HG02852 (cell line): Measurements from ENCODE around the gene TH.

ENCODE experiments used
- ATAC-seq: cut with Tn5 transposase; IDR thresholded peaks from one replicate; pipeline ENCODE4 v1.9.1; 2021; ENCODE audit warnings: mild to moderate bottlenecking, moderate library complexity; ENCODE audit not compliant: unreplicated experiment

Gene TH

GRCh38 chr11:2163428-2163978, 8.1 kb downstream of the TH start:
- ATAC-seq, result no peak

GRCh38 chr11:2160736-2161259, 10.8 kb downstream of the TH start, which contains the start of gene INS:
Gene INS (minus strand): TSS chr11:2161209. CDS start chr11:2160971, 238 bp downstream.
- ATAC-seq, result no peak

- ATAC-seq, result no peak
These were observed 11.8 kb downstream of the TH start for GRCh38 chr11:2159536-2160413.

GRCh38 chr11:2158966-2159365, 12.6 kb downstream of the TH start:
- no peak for ATAC-seq

GRCh38 chr11:2158296-2158737, 13.3 kb downstream of the TH start:
- ATAC-seq, result no peak

GRCh38 chr11:2157294-2158040, 14.1 kb downstream of the TH start:
- no peak for ATAC-seq

- ATAC-seq, result no peak
These were observed 15.0 kb downstream of the TH start for GRCh38 chr11:2156416-2157182.

- ATAC-seq, result no peak
These were observed 16.1 kb downstream of the TH start for GRCh38 chr11:2155511-2155910.

- ATAC-seq, result no peak
These were observed 16.7 kb downstream of the TH start for GRCh38 chr11:2154889-2155288.

- no peak for ATAC-seq
These were observed 17.4 kb downstream of the TH start for GRCh38 chr11:2154195-2154585.

- ATAC-seq, result no peak
These were observed 17.9 kb downstream of the TH start for GRCh38 chr11:2153581-2154194.

- no peak for ATAC-seq
These were observed 19.9 kb downstream of the TH start for GRCh38 chr11:2151500-2152257.

- no peak for ATAC-seq
These were observed 21.5 kb downstream of the TH start for GRCh38 chr11:2149864-2150847.

- ATAC-seq, result no peak
These were observed 22.2 kb downstream of the TH start for GRCh38 chr11:2149460-2149859.

GRCh38 chr11:2148595-2148994, 23.0 kb downstream of the TH start:
- ATAC-seq, result no peak

- ATAC-seq, result no peak
These were observed 24.2 kb downstream of the TH start for GRCh38 chr11:2147391-2147790.

GRCh38 chr11:2146051-2146450, 25.6 kb downstream of the TH start:
- no peak for ATAC-seq

- ATAC-seq, result no peak
These were observed 26.9 kb downstream of the TH start for GRCh38 chr11:2144544-2145248.
